GDM1 (cell line): ENCODE results near the gene CAPN11.
"Not testable (repeated sequence)": the region's sequence is repeated elsewhere in the genome, so short reads cannot be mapped to it uniquely, and the experiment has no call there.

Experiments used
- DNase-seq: peaks from one replicate; lab custom pipeline; 2025; lab: John Stamatoyannopoulos, UW

CAPN11 gene

DNA sequence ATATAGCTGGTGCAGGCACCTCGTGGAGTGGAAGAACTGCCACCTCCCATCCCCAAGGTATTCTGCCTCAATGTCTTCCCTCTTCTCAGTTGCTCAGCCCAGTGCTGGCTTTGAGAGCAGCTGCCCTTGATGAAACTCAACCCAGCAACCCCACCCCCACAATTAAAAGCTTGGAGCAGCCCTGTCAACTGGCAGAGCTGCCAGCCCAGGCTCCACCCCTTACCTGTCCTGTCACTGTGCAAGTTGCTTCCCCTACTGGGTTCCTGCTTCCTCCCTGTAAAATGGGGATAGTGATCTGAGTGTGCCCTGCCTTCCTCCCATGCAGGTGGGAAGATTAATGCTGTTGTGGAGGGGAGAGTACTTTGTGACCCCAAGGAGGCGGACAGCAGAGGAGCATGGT, 26.7 kb upstream of the CAPN11 start:
- no peak for DNase-seq

DNA sequence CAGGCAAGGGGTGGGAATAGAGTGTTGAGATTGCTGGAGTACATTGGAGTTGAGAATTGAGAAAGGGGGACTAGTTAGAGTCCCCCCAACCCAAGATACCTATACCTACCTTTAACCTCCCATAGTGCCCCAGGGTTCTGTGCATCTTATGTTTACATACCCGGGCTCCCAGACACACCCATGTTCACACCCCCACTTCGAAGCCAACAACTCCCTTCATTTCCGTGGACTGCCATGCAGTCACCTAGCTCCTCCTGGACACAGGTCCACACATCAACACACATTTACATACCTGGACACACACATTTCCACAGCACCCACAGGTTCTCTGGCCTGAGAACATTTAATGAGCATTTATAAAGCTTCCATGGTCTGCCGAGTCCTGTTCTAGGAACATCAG, 26.1 kb upstream of the CAPN11 start:
- no peak for DNase-seq

DNA sequence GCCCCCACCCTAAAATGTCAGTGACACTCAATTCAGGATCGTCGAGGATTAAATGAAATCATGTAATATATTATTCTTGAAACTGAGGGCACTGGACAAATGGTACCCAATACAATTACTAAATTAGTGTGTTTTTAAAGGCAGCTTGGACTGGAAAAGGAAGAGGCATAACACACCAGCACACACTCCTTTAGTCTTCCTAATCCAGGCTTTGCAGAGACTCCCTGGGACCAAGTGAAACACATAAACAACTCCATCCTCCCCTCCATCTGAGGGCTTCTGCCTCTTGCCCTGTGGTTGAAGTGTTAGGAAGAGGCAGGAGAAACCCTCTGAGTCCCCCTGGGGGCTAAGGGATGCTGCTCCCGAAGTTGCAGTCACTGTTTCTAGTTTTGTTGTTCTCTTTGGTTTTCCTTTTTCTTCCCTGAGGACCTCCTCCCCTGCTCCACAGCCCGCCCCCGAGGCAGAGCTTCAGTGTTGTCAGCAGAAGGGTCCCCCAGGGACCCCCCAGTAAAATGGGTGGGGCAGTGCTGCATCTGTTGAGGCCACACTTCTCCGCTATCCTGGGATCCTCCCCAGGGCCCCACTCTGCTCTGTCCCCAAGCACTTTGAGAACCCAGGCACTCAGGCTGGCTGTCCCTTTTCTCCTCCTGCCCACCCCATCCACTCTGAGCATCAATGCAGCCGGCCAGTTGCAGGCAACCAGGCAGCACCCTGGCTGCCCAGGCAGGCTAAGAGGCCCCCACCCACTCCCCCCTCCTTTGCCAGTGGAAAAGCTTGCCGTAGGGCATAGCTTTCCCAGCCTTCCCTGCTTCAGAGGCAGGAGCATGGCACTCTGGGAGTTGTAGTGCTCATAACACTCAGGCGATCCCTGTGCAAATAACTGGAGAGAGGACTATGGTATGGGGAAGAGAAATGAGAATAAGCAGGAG, 25.4 kb upstream of the CAPN11 start:
- no peak for DNase-seq

DNA sequence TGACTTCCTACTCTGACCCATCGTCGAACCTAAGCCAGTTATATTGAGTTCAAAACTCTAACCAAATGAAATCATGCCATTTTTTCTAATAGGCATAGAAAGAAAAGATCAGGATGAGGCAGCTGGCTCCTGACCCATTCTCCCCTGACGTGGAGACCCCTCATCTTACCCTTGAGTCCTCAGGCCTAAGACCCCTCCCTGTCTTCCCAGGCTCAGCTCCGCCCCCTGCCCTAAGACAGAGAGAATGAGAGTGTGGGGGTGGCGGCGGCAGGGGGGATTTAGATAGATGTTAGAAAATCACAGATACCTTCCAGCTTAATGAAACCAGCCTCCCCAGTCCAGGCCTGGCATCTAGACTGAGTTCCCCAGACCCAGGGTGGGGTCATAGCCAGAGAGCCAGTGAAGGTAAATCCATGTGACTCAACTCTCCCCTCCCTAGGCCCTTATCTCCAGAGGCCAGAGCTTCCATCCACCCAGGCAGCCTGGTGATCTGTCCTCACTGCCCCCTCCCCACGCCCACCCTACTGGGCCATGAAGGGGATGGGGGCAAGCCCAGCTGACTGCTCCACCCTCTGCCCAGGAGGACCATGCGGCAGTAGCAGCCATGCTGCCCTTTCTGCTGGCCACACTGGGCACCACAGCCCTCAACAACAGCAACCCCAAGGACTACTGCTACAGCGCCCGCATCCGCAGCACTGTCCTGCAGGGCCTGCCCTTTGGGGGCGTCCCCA, 24.5 kb upstream of the CAPN11 start:
- DNase-seq = no peak

DNA sequence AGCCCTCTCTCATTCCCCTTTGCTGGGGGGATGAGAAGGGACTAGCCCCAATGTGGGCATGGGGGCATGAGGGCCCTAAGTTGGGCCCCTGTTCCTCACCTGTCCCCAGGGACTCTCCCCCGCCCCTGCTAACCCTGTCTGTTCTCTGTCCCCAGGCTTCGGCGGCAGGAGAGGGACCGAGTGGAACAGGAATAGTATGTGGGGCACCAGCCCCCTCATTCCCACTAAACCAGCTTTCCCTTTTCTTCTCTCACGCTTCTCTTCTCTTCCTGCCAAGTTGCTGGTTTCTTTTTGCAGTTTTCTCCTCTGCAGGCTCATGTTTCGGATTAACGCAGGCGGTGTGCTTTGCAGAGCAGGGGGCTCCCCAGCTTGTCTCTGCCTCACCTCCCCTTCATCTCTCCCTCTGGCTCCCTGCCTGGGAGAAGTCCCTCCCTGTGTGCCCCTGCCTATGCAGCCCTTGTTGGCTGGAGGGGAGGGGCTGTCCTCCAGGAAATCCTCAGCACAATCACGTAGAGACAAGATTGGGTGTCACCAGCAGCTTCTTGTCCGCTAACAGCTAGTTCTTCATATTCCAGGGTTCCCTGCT, 23.4 kb upstream of the CAPN11 start:
- DNase-seq = no peak

DNA sequence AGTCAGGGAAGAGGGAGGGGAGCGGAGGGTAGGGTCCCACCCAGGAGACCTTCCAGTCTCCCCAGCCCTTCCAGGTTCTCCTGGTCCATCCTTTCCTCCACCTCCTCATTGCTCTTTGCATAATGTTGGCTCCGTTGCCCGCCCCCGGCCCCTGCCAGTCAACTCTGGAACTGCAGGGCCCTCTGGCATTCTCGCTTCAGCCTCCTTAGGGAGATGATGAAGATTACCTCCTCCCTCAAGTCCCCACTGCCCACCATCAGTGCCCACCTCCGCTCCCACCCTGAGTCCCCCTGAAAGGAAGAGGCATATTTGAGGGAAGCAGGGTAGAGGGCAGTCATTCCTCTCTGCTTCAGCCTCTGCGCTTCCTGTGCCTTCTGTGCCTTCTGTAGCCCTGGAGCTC, 22.7 kb upstream of the CAPN11 start:
- no peak for DNase-seq

DNA sequence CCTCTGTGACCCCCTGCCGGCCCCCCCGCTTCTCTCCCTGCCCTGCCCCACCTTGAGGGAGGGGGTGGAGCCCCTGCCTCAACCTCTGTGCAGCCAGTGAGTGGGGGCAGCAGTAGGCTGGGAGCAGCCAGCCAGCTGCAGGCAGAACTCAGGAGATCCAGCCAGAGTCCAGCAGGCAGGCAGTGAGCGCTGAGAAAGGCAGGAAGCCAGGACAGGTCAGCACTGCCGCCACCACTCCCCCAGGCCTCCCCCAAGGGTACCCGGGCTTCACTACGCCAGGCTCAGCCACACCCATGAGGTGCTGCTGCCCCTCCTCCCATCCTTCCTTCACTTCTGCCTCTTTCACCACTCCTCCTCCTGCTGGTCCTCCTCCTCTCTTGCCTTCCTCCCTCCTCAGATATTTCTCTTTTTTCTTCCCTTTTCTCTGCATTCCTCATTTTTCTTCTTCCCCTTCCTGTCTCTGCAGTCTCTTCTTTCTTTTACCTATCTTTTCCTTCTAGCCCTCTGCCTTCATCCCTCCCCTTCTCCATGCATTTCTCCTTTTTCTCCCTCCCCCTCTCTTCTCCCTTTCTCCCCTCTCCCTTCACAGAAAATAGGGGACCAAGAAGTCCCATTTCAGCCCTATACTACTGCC, 19.8 kb upstream of the CAPN11 start:
- no peak for DNase-seq

DNA sequence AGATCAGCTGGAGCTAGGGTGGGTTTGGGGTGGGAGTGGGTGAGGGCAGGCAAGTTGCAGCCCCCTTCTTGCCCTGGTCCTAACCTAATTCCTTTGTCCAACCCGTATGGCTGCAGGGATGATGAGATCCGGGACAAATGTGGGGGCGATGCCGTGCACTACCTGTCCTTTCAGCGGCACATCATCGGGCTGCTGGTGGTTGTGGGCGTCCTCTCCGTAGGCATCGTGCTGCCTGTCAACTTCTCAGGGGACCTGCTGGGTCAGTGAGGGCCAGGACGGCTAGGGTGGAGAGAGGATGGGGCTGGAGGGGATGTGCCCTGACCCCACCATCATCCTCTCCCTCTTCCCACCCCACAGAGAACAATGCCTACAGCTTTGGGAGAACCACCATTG, 19.3 kb upstream of the CAPN11 start:
- DNase-seq = no peak

DNA sequence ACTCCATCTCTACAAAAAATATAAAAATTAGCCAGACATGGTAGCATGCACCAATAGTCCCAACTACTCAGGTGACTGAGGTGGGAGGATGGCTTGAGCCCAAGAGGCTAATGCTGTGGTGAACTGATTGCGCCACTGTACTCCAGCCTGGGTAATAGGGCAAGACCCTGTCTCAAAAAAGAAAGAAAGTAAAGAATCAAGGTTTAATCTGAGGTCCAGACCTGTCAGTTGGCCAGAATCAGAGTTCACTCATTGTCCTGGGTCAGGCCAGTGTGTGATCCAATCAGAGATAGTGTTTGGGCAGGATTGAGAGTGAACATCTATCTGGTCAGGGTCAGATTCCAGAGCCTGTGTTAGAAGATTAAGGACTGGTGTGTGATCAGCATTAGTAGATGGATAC, 15.8 kb upstream of the CAPN11 start:
- no peak for DNase-seq

DNA sequence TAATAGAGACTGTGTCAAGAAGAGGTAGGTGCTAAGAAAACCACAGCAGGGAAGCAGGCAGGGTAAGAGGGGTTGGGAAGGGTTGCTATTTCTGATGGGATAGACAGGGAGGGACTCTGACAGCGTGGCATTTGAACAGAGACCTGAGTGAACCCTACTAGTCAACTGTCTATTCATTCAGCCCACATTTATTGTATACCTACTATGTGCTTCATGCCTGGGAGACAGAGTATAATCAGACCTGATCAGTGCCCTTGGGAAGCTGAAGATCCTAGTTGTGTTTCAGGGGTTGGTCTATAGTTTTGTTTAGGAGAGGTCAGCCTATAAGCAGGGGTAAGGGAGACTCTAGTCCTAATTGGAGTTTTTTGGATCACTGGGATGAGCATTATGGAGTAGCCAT, 14.9 kb upstream of the CAPN11 start:
- DNase-seq = no peak

DNA sequence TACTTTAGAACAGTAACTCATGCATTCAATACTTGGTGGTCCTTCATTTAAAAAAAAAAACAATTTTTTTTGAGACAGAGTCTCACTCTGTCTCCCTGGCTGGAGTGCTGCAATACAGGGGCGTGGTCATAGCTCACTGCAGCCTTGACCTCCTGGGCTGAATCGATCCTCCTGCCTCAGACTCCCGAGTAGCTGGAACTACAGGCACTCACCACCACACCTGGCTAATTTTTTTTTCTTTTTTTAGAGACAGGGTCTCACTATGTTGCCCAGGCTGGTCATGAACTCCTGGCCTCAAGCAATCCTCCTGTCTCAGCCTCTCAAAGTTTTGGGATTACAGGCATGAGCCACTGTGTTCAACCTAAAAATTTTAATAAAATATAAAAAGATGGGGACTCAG, 14.1 kb upstream of the CAPN11 start:
- DNase-seq = not testable (repeated sequence)

DNA sequence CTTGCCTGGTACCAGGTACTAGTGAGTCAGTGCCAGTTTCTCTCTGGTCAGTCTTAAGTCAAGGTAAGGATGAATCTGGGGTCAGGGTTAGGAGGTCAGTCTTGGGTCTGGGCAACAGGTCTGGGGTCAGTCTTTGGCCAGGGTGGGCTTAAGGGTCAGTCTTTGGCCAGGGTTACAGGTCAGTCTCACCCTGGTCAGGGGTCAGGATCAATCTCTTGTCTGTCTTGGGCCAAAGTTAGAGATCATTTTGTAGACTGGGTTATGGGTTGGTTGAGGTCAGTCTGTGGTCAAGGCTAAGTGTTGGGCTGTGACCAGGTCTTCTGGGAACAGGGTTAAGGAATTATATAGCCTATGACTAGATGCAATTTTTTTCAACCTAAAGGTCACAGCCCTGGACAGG, 12.8 kb upstream of the CAPN11 start:
- DNase-seq = no peak

DNA sequence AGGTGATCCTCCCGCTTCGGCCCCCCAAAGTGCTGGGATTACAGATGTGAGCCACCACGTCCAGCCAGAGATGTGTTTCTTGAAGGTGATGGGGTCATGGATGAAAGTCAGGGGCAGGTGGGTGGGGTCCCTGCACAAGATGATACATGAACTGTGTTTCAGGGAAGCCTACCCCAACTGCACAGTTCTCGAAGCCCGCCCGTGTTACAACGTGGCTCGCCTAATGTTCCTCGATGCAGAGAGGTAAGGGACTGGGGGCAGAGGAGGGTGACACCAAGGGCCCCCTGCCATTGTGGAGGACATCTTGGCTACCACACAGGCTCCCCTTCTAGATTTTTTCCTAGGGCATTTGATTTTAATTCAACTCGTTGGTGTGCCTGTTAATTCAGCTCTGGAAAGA, 11.9 kb upstream of the CAPN11 start:
- no peak for DNase-seq

DNA sequence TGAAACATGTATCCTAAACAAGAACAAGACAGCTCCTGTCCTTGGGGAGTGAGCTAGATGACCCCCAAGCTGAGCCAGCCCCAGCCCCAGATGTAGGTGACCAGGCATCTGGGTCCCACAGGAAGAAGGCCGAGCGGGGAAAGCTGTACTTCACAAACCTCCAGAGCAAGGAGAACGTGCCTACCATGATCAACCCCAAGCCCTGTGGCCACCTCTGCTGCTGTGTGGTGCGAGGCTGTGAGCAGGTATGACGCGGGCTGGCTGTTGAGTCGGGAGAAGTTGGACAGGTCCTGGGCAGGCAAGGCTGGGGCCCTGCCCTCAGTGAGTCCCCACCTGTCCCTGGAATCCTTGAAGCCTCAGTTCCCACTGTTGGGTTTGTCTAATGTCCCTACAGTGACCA, 11.4 kb upstream of the CAPN11 start:
- DNase-seq = no peak

DNA sequence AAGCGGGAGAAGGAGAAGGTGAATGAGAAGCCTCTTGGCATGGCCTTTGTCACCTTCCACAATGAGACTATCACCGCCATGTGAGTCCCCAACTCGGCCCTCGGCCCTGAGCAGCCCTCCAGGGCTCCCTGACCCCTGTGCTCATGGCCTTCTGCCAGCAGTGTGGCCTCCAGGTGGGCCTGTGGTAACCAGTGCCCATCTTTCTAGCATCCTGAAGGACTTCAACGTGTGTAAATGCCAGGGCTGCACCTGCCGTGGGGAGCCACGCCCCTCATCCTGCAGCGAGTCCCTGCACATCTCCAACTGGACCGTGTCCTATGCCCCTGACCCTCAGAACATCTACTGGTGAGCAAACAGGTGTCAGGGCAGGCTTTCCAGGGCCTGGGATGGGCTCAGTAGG, 10.3 kb upstream of the CAPN11 start:
- no peak for DNase-seq

DNA sequence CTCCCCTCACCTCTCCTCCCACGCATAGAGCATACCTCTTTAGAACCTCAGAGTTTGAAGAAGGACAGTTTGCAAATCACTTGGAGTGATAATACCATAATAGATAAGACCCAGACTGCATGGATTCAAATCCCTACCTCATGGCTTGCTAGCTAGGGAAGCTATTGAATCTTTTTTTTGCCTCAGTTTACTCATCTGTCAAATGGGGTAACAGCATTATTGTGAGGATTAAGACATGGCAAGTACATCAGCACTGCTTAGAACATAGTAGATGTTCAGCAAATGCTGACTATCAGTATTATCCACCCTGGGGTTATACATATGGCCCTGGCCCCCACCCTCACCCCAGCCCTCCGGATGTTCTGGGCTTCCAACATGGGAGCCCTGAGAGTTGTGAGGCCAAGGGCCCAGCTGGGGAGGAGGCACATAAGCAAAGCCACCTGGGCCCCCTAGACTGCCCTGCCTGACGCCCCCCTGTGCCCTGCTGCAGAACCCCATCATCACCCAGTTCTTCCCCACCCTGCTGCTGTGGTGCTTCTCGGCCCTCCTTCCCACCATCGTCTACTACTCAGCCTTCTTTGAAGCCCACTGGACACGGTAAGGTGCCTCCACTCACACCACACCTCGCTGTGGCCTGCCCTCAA, 9.1 kb upstream of the CAPN11 start:
- no peak for DNase-seq

DNA sequence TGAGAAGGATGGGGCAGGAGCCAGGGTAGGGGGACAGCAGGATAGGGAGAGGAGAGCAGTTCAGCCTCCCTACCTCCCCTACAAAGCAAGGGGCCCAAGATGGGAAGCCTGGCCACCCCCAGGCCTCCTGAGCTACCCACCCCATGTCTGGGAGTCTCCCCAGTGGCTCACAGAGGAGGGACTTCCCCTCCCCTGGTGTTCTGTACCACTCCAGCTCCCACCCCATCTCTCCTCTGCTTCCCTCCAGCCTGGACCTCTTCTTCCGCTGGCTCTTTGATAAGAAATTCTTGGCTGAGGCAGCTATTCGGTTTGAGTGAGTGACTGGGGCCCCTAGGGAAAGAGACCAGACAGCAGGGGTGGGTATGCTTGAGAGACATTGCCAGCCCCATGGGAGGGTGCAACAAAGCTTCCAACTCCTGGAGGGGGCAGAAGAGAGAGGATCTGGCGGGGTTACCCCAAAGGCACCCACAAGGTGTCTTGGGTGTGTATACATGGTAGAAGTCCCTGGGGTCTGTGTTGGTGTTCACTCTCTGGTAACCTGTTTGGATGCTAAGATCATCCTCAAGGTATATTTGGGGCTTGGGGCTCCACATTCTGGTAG, 8.2 kb upstream of the CAPN11 start:
- DNase-seq = no peak

DNA sequence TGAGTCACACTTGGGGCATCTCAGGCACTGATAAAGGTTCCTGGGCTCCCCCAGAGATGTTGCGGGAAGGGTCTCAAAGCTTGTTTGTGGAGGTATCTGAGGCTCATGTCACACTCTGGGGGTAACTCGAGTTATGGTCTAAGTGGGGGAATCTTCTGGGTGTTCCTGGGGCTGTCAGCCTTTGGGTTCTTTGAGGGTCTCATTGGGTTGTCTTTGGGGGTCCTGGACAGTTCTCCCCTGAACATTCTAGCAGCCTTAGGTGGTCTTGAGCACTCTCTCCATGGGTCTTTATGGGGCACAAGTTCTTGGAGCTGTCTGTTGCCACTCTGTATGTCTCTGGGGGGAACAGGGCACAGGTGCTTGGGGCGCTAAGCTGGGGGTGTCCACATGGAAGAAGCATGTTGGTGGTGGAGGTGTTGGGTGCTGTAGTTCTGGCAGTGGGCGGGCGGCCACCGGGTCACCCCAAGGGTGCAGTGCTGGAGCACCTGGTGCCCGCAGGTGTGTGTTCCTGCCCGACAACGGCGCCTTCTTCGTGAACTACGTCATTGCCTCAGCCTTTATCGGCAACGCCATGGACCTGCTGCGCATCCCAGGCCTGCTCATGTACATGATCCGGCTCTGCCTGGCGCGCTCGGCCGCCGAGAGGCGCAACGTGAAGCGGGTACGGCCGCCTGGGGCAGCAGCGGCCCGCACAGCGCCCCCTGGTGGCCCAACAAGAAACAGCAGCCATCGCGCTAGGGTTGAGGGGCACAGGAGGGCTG, 7.1 kb upstream of the CAPN11 start:
- DNase-seq = peak; percentile 57

DNA sequence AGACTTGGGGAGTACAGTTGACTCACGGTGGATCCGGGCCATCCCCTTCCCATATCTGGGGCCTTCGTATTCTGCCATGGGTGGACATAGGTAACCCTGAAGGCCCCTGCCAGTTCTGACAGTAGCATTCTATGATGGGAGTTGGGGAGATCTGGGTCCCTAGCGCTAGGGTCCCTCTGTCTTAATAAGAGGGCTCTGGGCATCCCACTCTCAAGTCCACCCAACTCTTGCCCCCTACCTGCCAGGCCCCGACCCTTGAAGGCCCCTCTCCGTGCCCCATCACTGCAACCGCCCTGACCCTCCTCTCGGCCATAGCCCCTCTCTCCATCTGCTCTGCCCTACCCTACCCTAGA, 6.5 kb upstream of the CAPN11 start:
- DNase-seq = no peak

DNA sequence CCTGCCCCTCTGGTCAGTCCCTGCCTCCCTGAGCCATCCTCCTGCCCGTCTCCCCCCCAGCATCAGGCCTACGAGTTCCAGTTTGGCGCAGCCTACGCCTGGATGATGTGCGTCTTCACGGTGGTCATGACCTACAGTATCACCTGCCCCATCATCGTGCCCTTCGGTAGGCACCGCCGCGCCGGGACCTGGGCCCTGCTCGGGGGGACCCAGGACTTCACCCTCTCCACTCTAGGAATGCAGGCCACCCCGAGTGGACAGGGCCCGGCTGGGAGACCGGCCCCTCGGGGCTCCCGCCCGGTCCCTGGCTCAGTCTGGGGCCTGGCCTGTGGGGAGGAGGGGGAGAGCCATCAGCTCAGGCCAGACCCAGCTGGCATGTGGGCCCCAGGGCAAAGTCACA, 6.1 kb upstream of the CAPN11 start:
- no peak for DNase-seq

DNA sequence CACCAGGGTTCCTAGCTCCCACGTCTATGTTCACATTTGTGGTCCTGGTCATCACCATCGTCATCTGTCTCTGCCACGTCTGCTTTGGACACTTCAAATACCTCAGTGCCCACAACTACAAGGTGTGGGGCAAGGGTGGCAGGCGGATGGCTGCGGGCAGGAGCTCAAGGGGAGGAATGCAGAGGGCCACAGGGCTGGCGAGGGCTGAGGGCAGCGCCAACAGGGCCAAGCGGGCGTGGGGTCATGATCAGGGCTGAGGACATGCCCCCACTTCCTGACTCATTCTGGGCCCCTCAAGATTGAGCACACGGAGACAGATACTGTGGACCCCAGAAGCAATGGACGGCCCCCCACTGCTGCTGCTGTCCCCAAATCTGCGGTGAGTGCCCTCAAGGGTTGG, 4.6 kb upstream of the CAPN11 start:
- no peak for DNase-seq
